ENCODE results near the gene SEMA3G.

Gene SEMA3G

DNA sequence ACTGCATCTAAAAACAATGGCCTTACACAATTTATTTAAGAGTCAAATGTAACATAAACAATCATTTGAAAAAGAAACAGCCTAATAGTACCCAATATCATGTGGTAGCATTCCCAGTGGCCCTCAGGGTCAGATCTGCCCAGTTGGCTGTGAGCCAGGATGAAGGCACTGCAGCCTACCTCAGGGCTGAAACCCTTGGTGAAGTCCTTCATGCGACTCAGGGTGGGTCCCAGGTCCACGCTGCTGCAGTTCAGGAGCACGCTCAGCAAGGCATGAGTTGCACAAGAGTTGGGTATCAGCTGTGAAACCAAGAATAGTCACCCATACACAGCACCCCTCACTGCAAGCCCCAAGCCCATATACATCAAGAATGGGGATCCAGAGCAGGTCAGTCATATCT, 37.1 kb downstream of the SEMA3G start:
- no peak overlapping the region for H3K4me3 ChIP-seq (ENCODE audit: insufficient read depth, low read depth, low read length)
- no peak overlapping the region for H3K27ac ChIP-seq (ENCODE audit: insufficient read depth, low read depth, low read length, poor library complexity, severe bottlenecking)
- H3K27me3 ChIP-seq (ENCODE audit: control insufficient read depth, insufficient read depth, low read length, poor library complexity, severe bottlenecking): peaks cover 5% of the 10 kb centered on the region
- H3K9me3 ChIP-seq (ENCODE audit: control insufficient read depth, low read length): no peaks in the 10 kb centered on the region
- 92 to 96% methylated on average over 3 of the region's 3 CpGs for WGBS, 2 experiments
- peaks cover 45% of the 10 kb centered on the region for H3K36me3 ChIP-seq (ENCODE audit: control insufficient read depth, insufficient read depth, low read length)
- peaks cover 16% of the 10 kb centered on the region for H3K4me1 ChIP-seq (ENCODE audit: control insufficient read depth, insufficient read depth, low read length)

GRCh38 chr3:52406791-52407510, 38.0 kb downstream of the SEMA3G start:
- 96 to 97% methylated on average over 20 of the region's 20 CpGs for WGBS, 2 experiments
- Histone ChIP-seq H3K27ac (ENCODE audit: insufficient read depth, low read depth, low read length, poor library complexity, severe bottlenecking) (no peak overlapping the region), H3K27me3 (ENCODE audit: control insufficient read depth, insufficient read depth, low read length, poor library complexity, severe bottlenecking) (peaks cover 5% of the 10 kb centered on the region)

DNA sequence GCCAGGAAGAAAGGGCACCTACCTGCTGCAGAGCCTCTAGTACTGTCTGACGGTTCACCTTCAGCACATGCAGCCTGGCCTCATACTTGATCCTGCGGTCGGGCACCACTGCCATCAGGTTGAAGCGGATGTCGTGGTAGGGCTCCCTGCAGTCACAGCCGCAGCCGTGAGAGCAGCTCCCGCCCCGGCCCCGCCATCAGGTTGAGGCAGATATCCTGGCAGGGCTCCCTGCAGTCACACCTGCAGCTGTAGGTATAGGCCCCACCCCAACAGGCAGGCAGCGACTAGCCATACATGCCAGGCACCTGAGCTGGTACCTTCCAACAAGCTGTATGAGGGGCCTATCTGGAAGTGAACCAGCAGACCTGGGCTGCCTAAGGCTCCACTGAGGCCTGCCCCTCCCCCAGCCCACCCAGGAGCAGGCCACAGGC, 38.7 kb downstream of the SEMA3G start:
- WGBS, 2 experiments: 94 to 97% methylated on average over 11 of the region's 11 CpGs
- no peak overlapping the region for H3K4me3 ChIP-seq (ENCODE audit: insufficient read depth, low read depth, low read length)
- H3K27ac ChIP-seq (ENCODE audit: insufficient read depth, low read depth, low read length, poor library complexity, severe bottlenecking): no peak overlapping the region
- H3K27me3 ChIP-seq (ENCODE audit: control insufficient read depth, insufficient read depth, low read length, poor library complexity, severe bottlenecking): peaks cover under 1% of the 10 kb centered on the region
- peaks cover 52% of the 10 kb centered on the region for H3K36me3 ChIP-seq (ENCODE audit: control insufficient read depth, insufficient read depth, low read length)
- peaks cover 10% of the 10 kb centered on the region for H3K4me1 ChIP-seq (ENCODE audit: control insufficient read depth, insufficient read depth, low read length)
- no peaks in the 10 kb centered on the region for H3K9me3 ChIP-seq (ENCODE audit: control insufficient read depth, low read length)

More at GRCh38 chr3:52406791-52407510, 38.0 kb downstream of the SEMA3G start:
- Histone ChIP-seq H3K36me3 (ENCODE audit: control insufficient read depth, insufficient read depth, low read length) (peaks cover 52% of the 10 kb centered on the region), H3K4me1 (ENCODE audit: control insufficient read depth, insufficient read depth, low read length) (peaks cover 16% of the 10 kb centered on the region), H3K4me3 (ENCODE audit: insufficient read depth, low read depth, low read length) (no peak overlapping the region), H3K9me3 (ENCODE audit: control insufficient read depth, low read length) (no peaks in the 10 kb centered on the region)

DNA sequence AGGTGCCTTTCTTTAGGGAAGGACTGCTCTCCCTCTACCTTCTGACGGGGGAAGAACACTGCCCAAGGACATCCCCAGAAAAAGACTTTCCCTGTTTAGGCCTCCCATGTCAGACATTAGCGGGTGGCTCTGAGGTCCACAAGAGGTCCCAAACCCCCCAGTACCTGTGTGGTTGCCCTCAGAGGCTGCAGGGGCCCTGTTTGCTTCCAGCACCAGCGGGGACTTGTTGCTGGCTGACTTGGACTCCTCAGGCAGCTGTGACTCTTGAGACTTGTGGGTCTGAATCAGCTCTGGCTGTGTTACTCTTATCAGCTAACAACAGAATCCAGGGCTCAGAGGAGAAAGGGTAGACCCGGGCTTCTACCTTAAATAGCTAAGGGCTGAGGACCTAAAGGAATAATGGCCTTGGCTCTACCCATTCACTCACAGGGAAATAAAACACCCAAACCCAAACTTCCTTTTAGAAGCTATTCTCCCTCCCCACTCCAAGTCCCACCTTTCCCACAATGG, 39.2 kb downstream of the SEMA3G start:
- WGBS, 2 experiments: 93 to 95% methylated on average over 4 of the region's 4 CpGs
- peaks cover 9% of the 10 kb centered on the region for H3K4me1 ChIP-seq (ENCODE audit: control insufficient read depth, insufficient read depth, low read length)
- H3K27ac ChIP-seq (ENCODE audit: insufficient read depth, low read depth, low read length, poor library complexity, severe bottlenecking): no peak overlapping the region
- H3K4me3 ChIP-seq (ENCODE audit: insufficient read depth, low read depth, low read length): no peak overlapping the region
- H3K36me3 ChIP-seq (ENCODE audit: control insufficient read depth, insufficient read depth, low read length): peaks cover 52% of the 10 kb centered on the region
- H3K9me3 ChIP-seq (ENCODE audit: control insufficient read depth, low read length): no peaks in the 10 kb centered on the region
- no peaks in the 10 kb centered on the region for H3K27me3 ChIP-seq (ENCODE audit: control insufficient read depth, insufficient read depth, low read length, poor library complexity, severe bottlenecking)

- H3K4me1 ChIP-seq (ENCODE audit: control insufficient read depth, insufficient read depth, low read length): peaks cover 9% of the 10 kb centered on the region
- H3K36me3 ChIP-seq (ENCODE audit: control insufficient read depth, insufficient read depth, low read length): peaks cover 52% of the 10 kb centered on the region
- WGBS, 2 experiments: 94 to 97% methylated on average over 6 of the region's 6 CpGs
- no peaks in the 10 kb centered on the region for H3K9me3 ChIP-seq (ENCODE audit: control insufficient read depth, low read length)
- H3K27me3 ChIP-seq (ENCODE audit: control insufficient read depth, insufficient read depth, low read length, poor library complexity, severe bottlenecking): no peaks in the 10 kb centered on the region
- H3K27ac ChIP-seq (ENCODE audit: insufficient read depth, low read depth, low read length, poor library complexity, severe bottlenecking): no peak overlapping the region
- H3K4me3 ChIP-seq (ENCODE audit: insufficient read depth, low read depth, low read length): no peak overlapping the region
Measured at GRCh38 chr3:52405066-52405465, 39.8 kb downstream of the SEMA3G start.

DNA sequence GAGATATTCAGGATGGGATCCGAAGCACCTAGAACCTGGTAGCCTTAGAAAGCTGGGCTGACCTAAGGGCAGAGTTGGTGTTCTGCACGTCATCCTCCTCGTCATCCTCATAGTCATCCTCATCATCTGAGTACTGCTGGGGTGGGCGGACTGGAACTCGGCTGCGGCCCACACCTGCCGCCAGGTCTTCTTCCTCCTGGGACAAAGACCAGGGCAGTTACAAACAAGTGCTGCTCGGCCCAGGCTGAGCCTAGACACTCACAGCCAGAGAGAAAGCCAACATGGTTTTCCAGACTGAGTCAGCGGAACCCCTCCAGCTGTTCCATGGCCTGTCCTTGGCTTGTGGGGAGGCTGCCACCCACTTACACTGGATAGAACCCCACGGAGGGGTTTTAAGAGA, 40.5 kb downstream of the SEMA3G start:
- H3K9me3 ChIP-seq (ENCODE audit: control insufficient read depth, low read length): no peaks in the 10 kb centered on the region
- 94 to 95% methylated on average over 10 of the region's 10 CpGs for WGBS, 2 experiments
- H3K27ac ChIP-seq (ENCODE audit: insufficient read depth, low read depth, low read length, poor library complexity, severe bottlenecking): no peak overlapping the region
- H3K4me1 ChIP-seq (ENCODE audit: control insufficient read depth, insufficient read depth, low read length): peaks cover 9% of the 10 kb centered on the region
- no peaks in the 10 kb centered on the region for H3K27me3 ChIP-seq (ENCODE audit: control insufficient read depth, insufficient read depth, low read length, poor library complexity, severe bottlenecking)
- H3K4me3 ChIP-seq (ENCODE audit: insufficient read depth, low read depth, low read length): no peak overlapping the region
- peaks cover 52% of the 10 kb centered on the region for H3K36me3 ChIP-seq (ENCODE audit: control insufficient read depth, insufficient read depth, low read length)

- Histone ChIP-seq H3K36me3 (ENCODE audit: control insufficient read depth, insufficient read depth, low read length) (peaks cover 52% of the 10 kb centered on the region), H3K27ac (ENCODE audit: insufficient read depth, low read depth, low read length, poor library complexity, severe bottlenecking) (no peak overlapping the region), H3K4me3 (ENCODE audit: insufficient read depth, low read depth, low read length) (no peak overlapping the region), H3K9me3 (ENCODE audit: control insufficient read depth, low read length) (no peaks in the 10 kb centered on the region), H3K27me3 (ENCODE audit: control insufficient read depth, insufficient read depth, low read length, poor library complexity, severe bottlenecking) (no peaks in the 10 kb centered on the region), H3K4me1 (ENCODE audit: control insufficient read depth, insufficient read depth, low read length) (peaks cover 7% of the 10 kb centered on the region)
- WGBS, 2 experiments: 92 to 94% methylated on average over 3 of the region's 3 CpGs
Measured at GRCh38 chr3:52403955-52404354, 40.9 kb downstream of the SEMA3G start.

- WGBS, 2 experiments: 96 to 98% methylated on average over 19 of the region's 19 CpGs
Measured at GRCh38 chr3:52403271-52403841, 41.5 kb downstream of the SEMA3G start.

DNA sequence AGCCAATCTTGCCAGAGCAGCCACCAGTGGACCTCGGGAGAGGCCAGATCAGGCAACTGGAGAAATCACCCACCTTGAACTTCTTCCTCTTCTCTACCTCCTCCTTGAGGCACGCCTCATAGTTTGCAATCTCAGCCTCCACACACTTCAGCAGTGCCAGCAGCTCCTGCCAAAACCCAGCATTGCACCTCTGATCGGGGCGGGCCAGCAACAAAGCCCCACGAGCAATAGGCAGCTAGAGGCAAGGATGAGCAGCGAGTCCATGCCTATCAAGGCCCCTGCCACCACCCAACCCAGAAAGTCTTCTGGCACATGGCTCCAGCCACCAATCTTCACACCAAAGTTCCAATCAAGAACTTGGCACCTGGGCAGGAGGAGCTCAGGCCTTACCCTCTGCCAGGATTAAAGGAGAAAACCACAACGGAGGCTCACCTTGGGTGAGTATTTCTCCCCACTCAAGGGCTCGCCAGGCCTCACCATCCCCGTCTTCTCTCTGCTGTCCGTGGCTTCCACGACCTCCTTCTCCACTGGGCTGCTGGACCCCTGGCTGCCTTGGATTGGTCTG, 42.1 kb downstream of the SEMA3G start:
- no peaks in the 10 kb centered on the region for H3K27me3 ChIP-seq (ENCODE audit: control insufficient read depth, insufficient read depth, low read length, poor library complexity, severe bottlenecking)
- no peaks in the 10 kb centered on the region for H3K9me3 ChIP-seq (ENCODE audit: control insufficient read depth, low read length)
- no peak overlapping the region for H3K4me3 ChIP-seq (ENCODE audit: insufficient read depth, low read depth, low read length)
- H3K27ac ChIP-seq (ENCODE audit: insufficient read depth, low read depth, low read length, poor library complexity, severe bottlenecking): no peak overlapping the region
- 92 to 95% methylated on average over 11 of the region's 11 CpGs for WGBS, 2 experiments
- no peaks in the 10 kb centered on the region for H3K4me1 ChIP-seq (ENCODE audit: control insufficient read depth, insufficient read depth, low read length)
- peaks cover 44% of the 10 kb centered on the region for H3K36me3 ChIP-seq (ENCODE audit: control insufficient read depth, insufficient read depth, low read length)

More at GRCh38 chr3:52403271-52403841, 41.5 kb downstream of the SEMA3G start:
- H3K36me3 ChIP-seq (ENCODE audit: control insufficient read depth, insufficient read depth, low read length): peaks cover 50% of the 10 kb centered on the region
- H3K27me3 ChIP-seq (ENCODE audit: control insufficient read depth, insufficient read depth, low read length, poor library complexity, severe bottlenecking): no peaks in the 10 kb centered on the region
- no peaks in the 10 kb centered on the region for H3K9me3 ChIP-seq (ENCODE audit: control insufficient read depth, low read length)
- peaks cover under 1% of the 10 kb centered on the region for H3K4me1 ChIP-seq (ENCODE audit: control insufficient read depth, insufficient read depth, low read length)
- H3K27ac ChIP-seq (ENCODE audit: insufficient read depth, low read depth, low read length, poor library complexity, severe bottlenecking): no peak overlapping the region
- no peak overlapping the region for H3K4me3 ChIP-seq (ENCODE audit: insufficient read depth, low read depth, low read length)

DNA sequence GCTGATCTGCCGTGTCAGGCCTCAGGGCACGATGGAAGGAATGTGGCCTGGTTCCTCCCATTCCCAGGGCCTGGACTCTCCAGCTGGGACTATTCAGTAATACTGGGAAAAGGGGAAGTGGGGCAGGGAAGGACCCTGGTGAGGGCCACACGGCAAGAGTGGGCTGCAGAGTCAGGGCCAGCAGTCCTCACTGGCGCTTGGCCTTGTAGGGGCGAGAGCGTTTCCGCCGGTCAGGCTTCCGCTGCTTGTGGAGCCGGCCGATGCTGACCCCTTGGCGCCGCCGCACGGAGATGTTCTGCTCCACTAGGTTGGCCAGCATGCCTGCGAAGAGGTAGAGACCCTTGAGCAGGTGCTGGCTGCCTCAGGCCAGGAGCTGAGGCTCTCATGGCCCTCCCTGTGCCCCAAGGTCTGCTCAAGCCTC, 42.8 kb downstream of the SEMA3G start:
- H3K4me1 ChIP-seq (ENCODE audit: control insufficient read depth, insufficient read depth, low read length): no peaks in the 10 kb centered on the region
- 95 to 97% methylated on average over 16 of the region's 16 CpGs for WGBS, 2 experiments
- H3K36me3 ChIP-seq (ENCODE audit: control insufficient read depth, insufficient read depth, low read length): peaks cover 38% of the 10 kb centered on the region
- no peaks in the 10 kb centered on the region for H3K9me3 ChIP-seq (ENCODE audit: control insufficient read depth, low read length)
- no peaks in the 10 kb centered on the region for H3K27me3 ChIP-seq (ENCODE audit: control insufficient read depth, insufficient read depth, low read length, poor library complexity, severe bottlenecking)
- no peak overlapping the region for H3K4me3 ChIP-seq (ENCODE audit: insufficient read depth, low read depth, low read length)
- H3K27ac ChIP-seq (ENCODE audit: insufficient read depth, low read depth, low read length, poor library complexity, severe bottlenecking): no peak overlapping the region

Measured in ectodermal cell (in vitro differentiated cells).